AG04449 (cell line): ENCODE results near the gene EFNA2.
A peak's percentile ranks its signal among the peaks of the same experiment; 100 is the strongest.

Experiments used
- CTCF ChIA-PET: fragments of 350-600 bp; formaldehyde crosslinking; extraction: SDS; loops from one replicate; lab custom pipeline; 2021; ENCODE audit warnings: antibody characterized with exemption; lab: Yijun Ruan, JAX
- POLR2A ChIA-PET: fragments of 400-600, 350-600 bp; formaldehyde crosslinking; extraction: SDS; loops from one replicate; lab custom pipeline; 2020; ENCODE audit warnings: antibody characterized with exemption, inconsistent platforms; lab: Yijun Ruan, JAX
- DNase-seq: peaks from one replicate; pipeline ENCODE4 v3.0.0-alpha.2; 2010; ENCODE audit warnings: low read depth, low spot score
- H3K4me3 ChIP-seq: 2 replicates; pipeline ENCODE4 v1.5.1; 2011; ENCODE audit warnings: low read depth, mild to moderate bottlenecking, control low read depth, low read length
- CTCF ChIP-seq: IDR thresholded peaks from one replicate; pipeline ENCODE4 v1.5.1; 2011; ENCODE audit warnings: mild to moderate bottlenecking, moderate library complexity, low read length, control low read depth, inconsistent platforms; ENCODE audit not compliant: insufficient read depth; ENCODE audit errors: missing control alignments

Gene EFNA2

GRCh38 chr19:1261798-1262622 is 23.7 kb upstream of the EFNA2 start:
- CTCF ChIA-PET: interaction anchor here (1.2 to 11.8 kb wide), 2 partner anchors 10 to 19 kb away, joined by 5 to 626 read pairs; partner anchors contain the start of gene ATP5F1D
- DNase-seq: no peak
- TF ChIP-seq CTCF: no peak
- peak overlapping the region; percentile 69 for H3K4me3 ChIP-seq
- POLR2A ChIA-PET: interaction anchor here (1.4 to 7.3 kb wide), 3 partner anchors 7 to 18 kb away, joined by 5 to 188 read pairs (median 36); partner anchors contain the start of gene CIRBP

- no peak for TF ChIP-seq CTCF
- no peak for DNase-seq
- peak overlapping the region; percentile 18 for H3K4me3 ChIP-seq
- CTCF ChIA-PET: interaction anchor here (1.2 to 11.8 kb wide), 2 partner anchors 11 to 20 kb away, joined by 5 to 626 read pairs; partner anchors contain the start of gene ATP5F1D
- POLR2A ChIA-PET: interaction anchor here (1.4 to 7.3 kb wide), 2 partner anchors 8 to 18 kb away, joined by 5 to 188 read pairs; no protein-coding TSS in a partner anchor
Observed at GRCh38 chr19:1262623-1263123, 23.0 kb upstream of the EFNA2 start.

- no peak for DNase-seq
- no peak for TF ChIP-seq CTCF
- ChIA-PET CTCF (interaction anchor here (5.1 to 11.8 kb wide), 2 partner anchors 15 to 20 kb away, joined by 24 to 626 read pairs; partner anchors contain the start of gene ATP5F1D), POLR2A (interaction anchor here (7.3 kb wide), 1 partner anchor 8 kb away, joined by 188 read pairs; no protein-coding TSS in a partner anchor)
- H3K4me3 ChIP-seq: no peak overlapping the region
Observed at GRCh38 chr19:1263188-1263587, 22.5 kb upstream of the EFNA2 start.

DNA sequence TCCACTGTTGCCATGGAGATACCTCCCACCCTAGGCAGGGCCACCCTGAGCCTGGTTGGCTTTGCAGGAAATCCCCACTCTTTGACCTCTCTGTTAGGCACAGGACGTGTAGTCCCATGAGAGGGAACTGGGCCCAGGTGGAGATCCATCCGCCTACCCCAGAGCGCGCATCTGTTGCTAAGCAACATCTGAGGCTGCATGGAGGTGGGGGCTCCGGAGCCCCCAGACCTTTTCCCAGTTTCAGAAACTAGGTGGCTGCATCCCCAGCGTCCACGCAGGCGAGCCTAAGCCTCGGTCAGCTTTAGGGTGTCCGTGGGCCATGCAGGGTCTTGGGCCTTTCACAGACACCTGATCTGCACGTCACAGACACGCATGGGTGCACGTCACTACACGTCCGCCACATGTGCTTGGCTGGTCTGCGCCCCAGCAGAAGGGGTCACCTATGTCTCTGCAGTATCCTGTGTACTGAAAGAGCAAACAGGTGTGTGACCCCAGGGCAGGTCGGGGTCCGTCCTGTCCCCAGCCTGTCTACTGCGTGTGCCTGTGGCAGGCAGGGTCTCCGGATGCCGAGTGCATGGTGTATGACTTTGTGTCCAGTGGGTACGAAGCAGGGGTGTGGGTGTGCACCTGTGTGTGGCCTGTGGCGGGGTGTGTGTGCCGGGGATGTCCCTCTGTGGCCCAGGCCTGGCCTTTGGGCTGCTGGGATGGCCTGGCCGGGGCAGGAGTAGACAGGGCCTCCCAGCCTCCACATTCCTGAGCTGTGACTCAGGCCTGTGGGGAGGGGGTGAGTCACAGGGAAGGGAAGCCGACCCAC is 20.7 kb upstream of the EFNA2 start:
- no peak overlapping the region; the same call in 1 of the 2 replicates for H3K4me3 ChIP-seq
- ChIA-PET CTCF (interaction anchor here (1.2 to 11.8 kb wide), 5 partner anchors 10 to 44 kb away, joined by 3 to 626 read pairs (median 24); partner anchors contain the start of gene ATP5F1D), POLR2A (interaction anchor here (0.6 to 7.3 kb wide), 9 partner anchors 9 to 243 kb away, joined by 3 to 188 read pairs (median 4); partner anchors contain the start of genes FAM174C and RNU6-2)
- TF ChIP-seq CTCF: no peak
- no peak for DNase-seq

- no peak for DNase-seq
- no peak for TF ChIP-seq CTCF
- peak overlapping the region; percentile 61 for H3K4me3 ChIP-seq
- ChIA-PET POLR2A (interaction anchor here (0.8 to 7.3 kb wide), 8 partner anchors 9 to 244 kb away, joined by 3 to 188 read pairs (median 6); partner anchors contain the start of genes FAM174C and RNU6-2), CTCF (interaction anchor here (1.5 to 11.8 kb wide), 4 partner anchors 10 to 45 kb away, joined by 4 to 626 read pairs (median 46); partner anchors contain the start of gene ATP5F1D)
Observed at GRCh38 chr19:1265615-1266128, 20.0 kb upstream of the EFNA2 start.
